Activated CD4-positive, alpha-beta T cell treated with anti-CD3 and anti-CD28 coated beads, Interleukin-2, amount 50 U/mL, for 24 hours (primary cell): ENCODE data around the gene RPS6KB1.
"Not testable (repeated sequence)": the region's sequence is repeated elsewhere in the genome, so short reads cannot be mapped to it uniquely, and the experiment has no call there.

ENCODE experiments used
- DNase-seq, 2 donors: peaks; one replicate each; pipeline ENCODE4 v3.0.0-alpha.2; 2020; ENCODE audit warnings: low read depth in 1 of 2, low spot score in 1 of 2

Gene RPS6KB1

GRCh38 chr17:59940697-59941096 lies 47.8 kb downstream of the RPS6KB1 start:
- peak in 1 of 2 donors; percentile 54 for DNase-seq

- DNase-seq: no peak
Measured at GRCh38 chr17:59941131-59941530, 48.2 kb downstream of the RPS6KB1 start.

GRCh38 chr17:59946433-59946832 lies 53.5 kb downstream of the RPS6KB1 start:
- DNase-seq: not testable (repeated sequence)

- DNase-seq: not testable (repeated sequence)
Measured at GRCh38 chr17:59947310-59947709, 54.4 kb downstream of the RPS6KB1 start.

- DNase-seq: no peak
Measured at GRCh38 chr17:59950049-59950448, 57.1 kb downstream of the RPS6KB1 start.

- no peak for DNase-seq
Measured at GRCh38 chr17:59954856-59955255, 61.9 kb downstream of the RPS6KB1 start.

- not testable (repeated sequence) for DNase-seq
Measured at GRCh38 chr17:59959574-59959973, 66.7 kb downstream of the RPS6KB1 start.

- no peak for DNase-seq
Measured at GRCh38 chr17:59962739-59963318, 69.9 kb downstream of the RPS6KB1 start.

- DNase-seq: peak; percentile 15 to 38
Measured at GRCh38 chr17:59963738-59964481, 71.0 kb downstream of the RPS6KB1 start.

GRCh38 chr17:59964482-59965328 lies 71.8 kb downstream of the RPS6KB1 start, which contains the start of gene RNFT1:
TSS of gene RNFT1 (minus strand) at chr17:59964740. CDS start at chr17:59964663, 77 bp downstream.
- DNase-seq: peak; percentile 82 to 84

- DNase-seq: not testable (repeated sequence)
Measured at GRCh38 chr17:59971771-59972170, 78.8 kb downstream of the RPS6KB1 start.

GRCh38 chr17:59972778-59973177 lies 79.9 kb downstream of the RPS6KB1 start:
- DNase-seq: no peak

GRCh38 chr17:59973483-59973882 lies 80.6 kb downstream of the RPS6KB1 start:
- not testable (repeated sequence) for DNase-seq

- DNase-seq: not testable (repeated sequence)
Measured at GRCh38 chr17:59975166-59975565, 82.2 kb downstream of the RPS6KB1 start.

- DNase-seq: not testable (repeated sequence)
Measured at GRCh38 chr17:59996608-59997007, 103.7 kb downstream of the RPS6KB1 start.
